ENCODE results near the gene BUD31. TPM values are rescaled to one million over a fixed set of nuclear protein-coding genes. Genes with fewer than 3 reads are reported as not detected.

The BUD31 gene
- total RNA-seq, 1 donor from 2014 or later = 36.0 TPM

DNA sequence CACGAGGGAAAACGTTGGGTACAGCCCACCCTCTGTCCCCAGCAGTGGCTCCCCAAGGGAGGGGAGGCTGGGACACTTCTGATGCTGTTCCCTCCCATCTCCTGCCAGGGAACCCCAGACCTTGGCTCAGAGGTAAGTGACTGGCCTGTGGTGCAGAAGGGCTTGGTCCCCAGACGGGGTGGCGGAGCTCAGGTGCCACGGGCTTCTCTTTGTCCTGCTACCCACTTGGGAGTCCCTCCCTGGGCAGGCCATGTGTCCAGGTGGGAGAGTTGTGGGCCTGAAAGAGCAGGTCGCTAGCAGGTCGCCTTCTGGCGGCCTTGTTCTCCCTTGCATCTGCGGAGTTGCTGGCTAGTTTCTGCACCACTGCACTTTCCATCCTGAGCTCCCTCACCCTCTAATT lies 47.1 kb downstream of the BUD31 start:
- DNase-seq (no peak), ATAC-seq (no peak)
- intact Hi-C loops (cut with micrococcal nuclease) = no loop called here

DNA sequence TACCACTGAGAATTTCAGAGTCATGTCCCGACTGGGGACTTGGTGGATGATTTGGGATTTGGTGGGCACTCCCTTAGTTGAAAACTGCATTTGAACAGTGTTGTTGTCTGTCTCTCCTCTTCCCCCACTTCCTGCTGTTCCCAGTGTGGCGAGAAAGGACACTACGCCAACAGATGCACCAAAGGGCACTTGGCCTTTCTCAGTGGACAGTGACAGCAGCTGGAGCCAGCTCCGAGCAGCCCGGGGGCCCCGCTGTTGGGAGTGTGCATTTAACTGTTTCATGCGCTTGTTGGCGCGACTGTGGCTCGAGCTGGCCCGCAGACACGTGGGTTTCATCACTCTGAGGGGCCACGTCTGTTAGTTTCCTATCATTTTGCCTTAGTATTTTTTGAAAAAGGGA lies 47.5 kb downstream of the BUD31 start:
- no peak for DNase-seq
- intact Hi-C loops (cut with micrococcal nuclease) = no loop called here
- no peak for ATAC-seq

DNA sequence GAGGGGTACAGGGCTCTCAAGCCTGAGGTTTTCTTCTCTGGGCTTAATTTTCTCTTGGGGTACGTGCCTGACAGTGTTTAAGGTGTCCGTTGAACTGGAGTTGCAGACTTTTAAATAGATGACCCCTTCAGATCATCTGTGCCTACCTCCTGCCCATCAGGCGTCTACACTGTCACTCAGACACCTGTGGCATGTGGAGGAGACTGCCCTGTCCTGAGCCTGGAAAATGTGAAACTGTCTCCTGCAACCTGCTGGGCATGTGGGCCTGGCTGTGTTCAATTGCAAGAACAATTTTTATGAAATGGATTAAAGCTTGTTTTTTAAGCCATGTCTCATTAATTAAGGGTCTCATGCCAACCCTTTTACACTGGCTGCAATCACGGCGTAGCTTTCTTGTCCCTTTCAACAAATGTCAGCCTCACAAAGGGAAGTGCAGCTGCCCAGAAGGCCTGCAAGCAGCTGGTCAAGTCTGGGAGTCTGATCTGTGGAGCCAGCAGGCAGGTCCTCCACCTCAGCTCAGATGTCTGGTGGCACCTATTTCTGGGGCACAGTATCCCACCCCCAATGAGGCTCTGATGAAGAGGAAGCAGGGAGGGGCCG lies 48.4 kb downstream of the BUD31 start:
- no peak for DNase-seq
- intact Hi-C loops (cut with micrococcal nuclease) = no loop called here
- no peak for ATAC-seq

DNA sequence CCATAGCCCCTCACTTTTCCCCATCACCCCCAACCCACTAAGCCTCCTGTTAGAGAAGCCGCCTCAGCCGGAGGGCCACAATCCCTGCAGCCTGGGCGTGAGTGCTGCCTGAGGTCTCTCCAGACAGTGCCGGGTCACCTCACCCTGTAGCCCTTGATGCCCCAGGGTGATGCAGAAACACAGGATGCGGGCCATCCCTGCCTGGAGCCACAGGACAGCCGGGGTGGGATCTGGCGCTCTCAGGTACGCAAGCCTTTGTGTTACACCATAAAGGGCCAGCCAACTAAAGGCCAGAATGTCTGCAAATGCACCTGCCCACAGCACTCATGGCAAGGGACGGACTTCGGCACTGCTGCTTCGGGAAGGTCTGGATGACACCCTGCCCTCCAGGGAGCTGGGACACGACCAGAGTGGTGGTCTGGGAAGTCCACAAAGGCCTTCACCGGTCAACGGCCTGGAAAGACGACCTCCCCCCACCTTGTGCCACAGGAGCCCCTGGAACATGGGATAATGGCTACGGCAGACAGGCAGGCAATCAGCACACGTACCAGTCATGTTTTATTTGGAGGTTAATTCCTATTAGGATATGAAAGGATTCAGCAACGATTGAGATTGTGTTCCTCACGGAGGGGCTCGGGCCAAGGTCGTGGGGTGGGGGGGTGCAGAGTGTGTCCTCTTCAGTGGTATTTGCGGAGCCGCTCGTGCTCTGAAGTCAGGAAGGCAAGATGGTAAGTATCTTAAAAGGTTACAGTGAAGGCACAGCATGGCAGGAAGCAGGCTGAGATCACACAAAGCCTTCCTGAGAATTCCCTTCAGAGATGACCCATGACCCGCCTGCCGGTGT lies 49.1 kb downstream of the BUD31 start:
- intact Hi-C loops (cut with micrococcal nuclease) = no loop called here
- ATAC-seq = no peak
- no peak for DNase-seq

- ATAC-seq (no peak), DNase-seq (no peak)
- intact Hi-C loops (cut with micrococcal nuclease) = no loop called here
Observed at GRCh38 chr7:99459087-99459486, 50.3 kb downstream of the BUD31 start.

DNA sequence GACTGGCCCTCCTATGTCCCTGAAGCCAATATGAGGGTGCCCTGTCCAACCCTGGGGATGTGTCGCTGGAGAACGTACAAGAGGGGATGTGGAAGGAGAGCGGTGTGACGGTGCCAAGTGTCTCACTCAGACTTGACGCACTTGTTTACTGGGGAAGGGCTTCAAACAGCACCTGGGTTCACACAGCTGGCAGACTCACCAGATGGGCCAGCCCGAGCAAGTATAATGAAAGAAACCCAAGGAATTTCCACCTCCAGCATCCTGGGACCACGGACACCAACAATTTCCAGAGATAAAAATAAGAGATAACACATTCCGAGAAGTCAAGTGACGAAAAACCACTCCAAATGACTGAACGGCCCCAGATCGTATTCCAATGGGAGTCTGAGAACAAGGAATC lies 51.9 kb downstream of the BUD31 start:
- no peak for DNase-seq
- ATAC-seq = peak; percentile 5
- intact Hi-C loops (cut with micrococcal nuclease) = no loop called here

DNA sequence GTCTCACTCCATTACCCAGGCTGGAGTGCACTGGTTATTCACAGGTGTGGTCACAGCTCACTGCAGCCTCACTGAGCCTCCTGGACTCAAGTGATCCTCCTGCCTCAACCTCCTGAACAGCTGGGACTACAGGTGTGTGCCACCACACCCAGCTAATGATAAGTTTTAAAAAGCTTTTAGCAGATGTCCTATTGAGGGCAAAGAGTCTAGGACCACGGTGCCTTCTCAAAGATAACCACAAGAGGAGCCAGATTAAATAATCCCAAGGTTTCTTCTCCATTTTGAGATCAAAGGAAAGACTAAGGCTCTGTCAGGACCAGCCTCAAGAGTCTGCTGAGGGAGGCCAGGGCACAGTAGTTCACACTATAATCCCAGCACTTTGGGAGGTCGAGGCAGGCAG lies 52.5 kb downstream of the BUD31 start:
- ATAC-seq = no peak
- intact Hi-C loops (cut with micrococcal nuclease) = no loop called here
- no peak for DNase-seq

GRCh38 chr7:99465421-99465768 lies 56.6 kb downstream of the BUD31 start:
- intact Hi-C loops (cut with micrococcal nuclease) = no loop called here
- peak; percentile 17 for ATAC-seq

DNA sequence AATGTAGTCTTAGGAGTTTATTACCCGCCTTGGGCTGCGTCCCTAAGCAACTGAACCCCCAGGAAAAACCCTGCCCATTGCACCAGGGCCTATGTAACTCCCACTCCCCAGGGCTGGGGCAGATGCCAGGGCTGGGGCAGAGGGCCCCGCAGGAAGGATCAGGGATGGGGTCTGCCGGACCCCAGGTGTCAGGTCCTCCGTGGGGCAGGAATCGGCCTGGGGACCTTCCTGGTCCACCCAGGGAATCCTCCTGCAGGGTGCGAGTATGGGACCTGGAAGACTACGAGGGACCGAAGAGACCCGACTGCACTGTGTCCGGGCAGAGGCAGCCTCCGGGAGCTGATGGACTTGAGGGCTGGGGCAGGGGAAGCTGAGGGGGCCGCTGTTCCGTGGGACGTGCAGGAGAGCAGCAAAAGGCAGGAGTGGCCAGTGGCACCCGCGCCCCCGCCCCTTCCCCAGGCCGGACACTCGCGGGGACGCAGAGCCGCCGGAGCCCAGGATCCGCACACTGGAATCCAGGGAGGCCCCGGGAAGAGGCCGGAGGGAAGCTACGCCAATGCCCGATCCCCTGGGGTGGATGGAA lies 59.7 kb downstream of the BUD31 start:
- ATAC-seq (no peak), DNase-seq (no peak)
- intact Hi-C loops (cut with micrococcal nuclease) = no loop called here

More at GRCh38 chr7:99465421-99465768, 56.6 kb downstream of the BUD31 start:
- DNase-seq = no peak

Other genes with a start within 250 kb of the BUD31 start
- gene KPNA7, start 200.9 kb upstream of the BUD31 start, total RNA-seq = not detected
- gene MYH16, start 136.1 kb upstream of the BUD31 start, total RNA-seq = not detected
- gene ARPC1A, start 83.1 kb upstream of the BUD31 start, total RNA-seq = 161 TPM
- gene ARPC1B, start 34.2 kb upstream of the BUD31 start, total RNA-seq = 38.7 TPM
- gene PDAP1, start 372 bp upstream of the BUD31 start, total RNA-seq = 97.2 TPM
- gene PTCD1, start 29.8 kb downstream of the BUD31 start, total RNA-seq = 3.1 TPM
- 19.8 TPM for gene CPSF4, start 30.0 kb downstream of the BUD31 start, total RNA-seq
- gene ATP5MF, start 57.2 kb downstream of the BUD31 start, total RNA-seq = 883 TPM
- gene ZNF789, start 63.9 kb downstream of the BUD31 start, total RNA-seq = 2.9 TPM
- gene ZNF394, start 91.3 kb downstream of the BUD31 start, total RNA-seq = 17.4 TPM
- gene ZKSCAN5, start 95.7 kb downstream of the BUD31 start, total RNA-seq = 6.3 TPM
- gene FAM200A, start 143.1 kb downstream of the BUD31 start, total RNA-seq = 7.0 TPM
- 30.0 TPM for gene ZNF655, start 149.7 kb downstream of the BUD31 start, total RNA-seq
- not detected for gene TMEM225B, start 189.3 kb downstream of the BUD31 start, total RNA-seq
- gene ZSCAN25, start 208.0 kb downstream of the BUD31 start, total RNA-seq = 8.3 TPM